CD1c-positive myeloid dendritic cell (primary cell): ENCODE data around the gene KIF12.

Experiments used
- DNase-seq: peaks from one replicate; pipeline ENCODE4 v3.0.0-alpha.2; 2016; ENCODE audit errors: extremely low spot score

KIF12 gene

DNA sequence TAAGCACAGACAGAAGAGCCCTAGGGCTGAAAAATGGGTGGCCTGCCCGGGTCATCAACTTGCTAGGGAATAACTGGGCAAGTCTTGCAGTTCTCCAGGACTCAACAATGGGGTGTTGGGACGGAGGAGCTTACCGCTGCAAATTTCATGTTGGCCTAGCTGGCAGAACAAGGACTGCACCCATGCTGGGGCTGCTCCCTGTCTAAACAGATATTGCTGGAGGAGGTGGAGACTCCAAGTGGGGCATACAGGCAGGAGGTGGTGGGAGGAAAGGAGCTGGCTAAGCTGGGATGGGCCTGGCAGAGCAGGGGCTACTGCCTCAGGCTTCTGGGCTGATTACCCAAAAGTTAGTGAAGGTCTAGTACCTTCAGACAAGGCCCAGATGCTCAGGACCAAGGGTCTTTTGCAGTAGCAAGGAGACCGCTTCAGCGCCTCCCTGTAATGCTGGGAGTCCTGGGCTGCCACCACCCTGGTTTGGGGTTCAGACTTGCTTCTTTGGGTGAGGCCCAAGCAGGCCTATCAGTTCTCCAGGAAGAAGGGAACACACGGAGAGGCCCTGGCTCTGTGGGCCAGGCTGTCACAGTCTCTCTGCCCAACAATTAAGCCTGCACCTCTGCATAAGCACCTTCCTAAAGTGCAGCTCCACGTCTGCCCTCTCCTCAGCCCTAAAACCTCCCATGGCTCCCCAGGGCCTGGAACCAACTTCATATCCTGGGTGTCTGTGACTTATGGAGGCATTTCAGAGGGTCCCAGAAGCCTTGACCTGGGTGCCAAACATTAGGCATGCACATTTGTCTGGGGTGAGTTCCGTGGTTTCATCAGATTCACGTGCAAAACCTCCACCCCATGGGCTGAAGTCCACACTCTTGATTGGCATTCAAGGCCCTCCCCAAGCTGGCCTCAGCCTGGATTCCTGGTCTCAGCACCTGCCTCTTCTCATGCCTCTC, 24.2 kb upstream of the KIF12 start:
- no peak for DNase-seq

DNA sequence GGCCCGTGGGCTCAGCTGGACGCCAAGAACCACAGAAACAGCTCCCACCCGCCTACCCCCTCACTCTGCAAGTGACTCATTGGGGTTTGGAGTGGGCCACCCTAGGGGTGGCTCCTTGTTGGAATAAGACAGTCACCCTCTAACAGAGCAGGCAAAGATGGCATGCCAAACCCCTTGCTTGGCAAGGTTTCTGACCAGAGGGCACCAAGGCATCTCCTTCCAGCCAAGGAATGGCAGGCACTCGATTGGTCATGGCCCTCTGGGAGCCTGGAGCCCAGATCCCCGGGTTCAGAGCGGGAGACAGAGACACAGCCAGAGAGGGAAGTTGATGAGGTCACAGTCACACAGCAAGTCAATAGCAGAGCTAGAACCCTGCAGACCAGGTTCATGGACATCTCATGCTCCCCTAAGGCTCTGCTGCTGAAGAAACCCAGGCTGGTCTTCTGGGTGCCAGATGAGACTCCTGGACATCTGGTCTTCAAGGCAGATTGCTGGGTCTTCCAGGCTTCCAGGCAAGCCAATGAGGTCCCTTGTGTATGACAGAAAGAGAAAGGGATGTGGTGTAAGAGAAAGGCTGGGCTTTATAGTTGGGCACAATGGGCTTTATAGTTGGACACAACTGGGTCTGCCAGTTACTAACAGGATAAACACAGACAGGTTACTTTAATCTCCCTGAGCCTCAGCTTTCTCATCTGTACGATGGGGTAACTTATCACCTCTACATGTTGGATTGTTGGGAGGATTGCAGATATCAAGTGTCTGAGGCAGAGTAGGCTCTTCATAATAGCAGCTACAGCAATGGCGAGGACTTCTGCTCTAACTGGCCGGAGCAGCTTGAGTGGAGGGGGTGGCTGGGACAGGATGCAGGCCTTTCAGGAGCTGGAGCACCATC, 23.3 kb upstream of the KIF12 start:
- no peak for DNase-seq

DNA sequence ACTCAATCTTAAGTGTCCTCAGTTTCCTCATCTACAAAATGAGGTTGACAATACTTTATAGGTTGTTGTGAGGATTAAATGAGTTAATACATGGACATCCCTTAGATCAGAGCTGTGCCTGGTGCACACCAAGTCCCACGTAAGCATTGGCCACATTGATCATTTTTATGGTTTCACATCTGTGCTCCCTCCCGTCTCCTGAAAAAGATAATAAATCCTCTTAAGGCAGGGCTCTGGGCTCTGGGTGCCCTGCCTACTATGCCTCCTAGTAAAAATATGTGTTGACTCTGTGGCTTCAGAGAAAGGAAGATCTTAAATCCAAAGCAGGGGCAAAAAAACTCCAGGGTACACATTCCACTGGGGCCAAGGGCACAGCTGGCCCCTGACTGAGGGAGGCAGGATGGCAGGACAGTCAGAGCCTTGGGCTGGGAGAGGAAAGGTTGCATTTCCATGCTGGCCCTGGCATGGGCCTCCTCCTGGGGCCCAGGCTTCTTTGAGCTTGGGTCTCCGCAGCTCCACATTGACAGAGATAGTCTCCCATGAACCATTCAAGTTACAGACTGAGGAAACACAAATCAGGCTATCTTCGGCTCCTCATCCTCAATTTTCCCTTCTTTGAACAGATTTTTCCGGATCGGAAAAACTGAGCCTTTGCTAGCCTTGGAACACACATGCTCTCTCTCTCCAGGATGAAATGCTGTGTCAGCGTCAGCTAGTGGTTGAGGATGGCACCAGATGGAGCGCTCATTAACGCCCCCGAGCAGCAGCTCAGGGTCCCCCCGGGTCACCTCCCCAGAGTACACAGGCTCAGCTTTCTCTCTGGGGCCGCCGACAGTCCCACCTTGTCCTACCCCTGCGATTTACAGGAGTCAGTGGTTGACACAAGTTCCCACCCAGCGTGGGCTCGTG, 22.4 kb upstream of the KIF12 start:
- DNase-seq, result no peak

DNA sequence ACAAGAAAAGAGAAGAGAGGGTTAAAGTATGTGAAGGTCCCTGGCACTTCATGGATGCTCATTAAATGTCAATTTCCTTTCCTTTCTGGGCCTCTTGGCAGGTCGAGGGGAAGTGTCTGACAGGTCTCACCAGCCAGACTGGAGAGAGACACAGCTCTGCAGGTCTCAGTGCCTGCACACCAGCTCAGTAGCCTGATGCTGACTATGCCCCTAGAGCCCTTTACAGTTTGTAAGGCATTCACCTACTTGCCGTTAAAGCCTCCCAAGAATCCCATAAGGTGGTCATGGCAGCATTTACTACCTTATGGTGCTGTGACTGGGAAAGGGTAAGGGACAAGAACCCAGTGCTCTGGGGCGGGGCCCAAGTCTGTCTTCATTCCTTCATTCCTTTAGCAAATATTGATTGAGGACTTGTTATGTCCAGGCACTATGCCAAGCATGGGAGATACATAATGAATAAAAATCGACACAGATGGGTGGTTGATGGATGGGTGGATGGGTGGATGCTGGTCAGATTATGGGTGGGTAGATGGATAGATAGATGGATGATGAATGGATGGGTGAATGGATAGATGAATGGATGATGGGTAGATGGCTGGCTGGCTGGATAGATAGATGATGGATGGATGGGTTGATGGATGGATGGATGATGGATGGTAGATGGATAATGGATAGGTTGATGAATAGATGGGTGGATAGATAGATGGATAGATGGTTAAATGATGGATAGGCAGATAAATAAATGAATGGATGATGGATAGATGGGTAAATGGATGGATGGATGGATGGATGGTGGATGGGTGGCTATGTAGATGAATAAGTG, 21.3 kb upstream of the KIF12 start:
- no peak for DNase-seq

DNA sequence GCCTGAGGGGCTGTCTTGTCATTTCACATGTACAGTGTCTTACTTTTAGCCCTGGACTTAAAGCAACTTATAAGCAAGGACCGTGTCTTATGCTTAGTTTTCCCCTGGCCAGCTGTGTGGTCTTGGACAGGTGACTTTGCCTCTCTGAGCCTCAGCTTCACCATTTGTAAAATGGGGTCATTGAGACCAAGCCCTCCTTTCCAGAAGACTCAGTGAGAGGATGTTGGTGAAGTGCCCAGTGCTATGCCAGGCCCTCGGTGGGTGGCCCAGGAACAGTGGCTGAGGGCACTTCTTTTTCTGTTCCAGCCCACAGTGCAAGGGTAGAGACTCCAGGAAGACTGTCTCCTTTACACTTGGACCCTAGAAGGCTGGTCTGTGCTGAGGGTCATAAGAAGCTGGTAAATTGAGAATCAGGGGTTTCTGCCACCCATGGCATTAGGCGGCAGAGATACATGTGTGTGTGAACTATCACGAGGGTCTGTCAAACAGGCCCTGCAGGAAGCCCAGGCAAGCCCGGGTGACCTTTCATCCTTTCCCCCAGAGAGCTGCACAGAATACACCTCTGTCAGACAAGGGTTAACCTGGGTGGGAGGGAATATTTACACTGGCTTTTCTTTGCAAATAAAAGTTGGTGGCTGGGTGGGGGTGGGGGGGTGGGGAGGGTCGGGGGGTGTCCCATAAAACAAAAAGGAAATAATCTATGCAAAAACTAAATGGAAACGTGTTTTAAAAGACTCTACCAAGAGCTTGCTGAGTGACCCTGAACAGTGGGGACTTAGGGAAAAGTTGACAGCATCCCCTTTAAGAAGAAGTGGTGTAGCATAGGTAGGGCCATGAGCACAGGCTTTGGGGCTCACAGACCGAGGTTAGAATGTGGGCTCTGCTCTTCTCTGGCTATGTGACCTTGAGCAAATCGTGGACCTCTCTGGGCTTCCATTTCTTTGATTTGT, 20.4 kb upstream of the KIF12 start:
- DNase-seq, result no peak

DNA sequence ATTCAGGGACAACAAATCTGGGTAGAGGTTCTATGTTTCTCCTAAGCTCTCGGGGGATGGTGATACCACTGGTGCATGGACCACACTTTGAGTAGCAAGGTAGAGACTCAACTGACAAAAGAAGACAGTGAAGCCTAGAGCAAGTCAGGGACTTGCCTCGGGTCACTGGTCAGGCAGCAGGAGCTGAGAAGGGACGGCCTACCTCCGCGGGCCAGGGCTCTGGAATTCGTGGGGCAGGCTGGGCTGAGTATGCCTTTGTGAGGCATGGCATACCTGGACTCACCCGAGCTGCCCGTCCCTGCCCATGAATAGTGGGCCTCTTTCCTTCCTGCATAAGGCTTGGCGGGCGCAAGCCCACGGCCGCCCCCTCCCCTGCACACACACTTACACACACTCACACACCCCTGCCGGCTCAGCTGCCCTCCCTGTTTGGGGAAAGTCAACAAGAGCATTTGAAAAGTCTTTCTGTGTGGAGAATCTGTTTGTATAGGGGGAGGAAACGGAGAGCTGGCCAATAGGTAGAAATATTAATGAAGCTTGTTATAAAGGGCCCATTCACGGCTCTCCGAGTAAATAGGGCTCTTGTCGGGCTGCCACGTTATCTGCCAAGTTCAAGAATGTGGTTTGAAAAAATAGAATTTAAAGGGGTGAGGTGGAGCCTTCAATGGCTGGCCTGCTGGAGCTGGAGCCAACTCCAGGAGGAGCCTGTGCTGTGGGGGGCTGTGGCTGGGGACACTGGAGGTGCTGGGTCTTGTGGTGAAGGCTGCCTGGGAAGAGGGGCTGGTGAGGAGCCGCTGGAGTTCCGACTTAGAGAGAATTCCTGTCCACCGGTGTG, 19.1 kb upstream of the KIF12 start:
- no peak for DNase-seq

DNA sequence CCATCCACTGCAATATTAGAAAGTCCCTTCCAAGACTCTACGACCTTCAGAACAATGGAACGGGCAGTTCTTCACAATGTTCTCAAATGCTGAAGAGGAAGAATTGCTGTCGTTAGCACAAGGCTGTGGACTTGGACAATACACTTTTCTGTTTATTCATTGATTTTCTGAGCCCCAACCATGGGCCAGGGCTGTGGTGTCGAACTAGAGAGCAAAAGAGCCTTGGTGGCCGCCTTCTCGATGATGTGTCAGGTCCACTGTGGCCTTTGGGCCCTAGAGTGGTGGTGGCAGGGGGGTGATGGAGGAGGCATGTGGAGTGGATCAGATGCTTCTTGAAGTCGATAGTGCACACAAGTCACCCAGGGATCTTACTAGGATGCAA, 18.5 kb upstream of the KIF12 start:
- no peak for DNase-seq

DNA sequence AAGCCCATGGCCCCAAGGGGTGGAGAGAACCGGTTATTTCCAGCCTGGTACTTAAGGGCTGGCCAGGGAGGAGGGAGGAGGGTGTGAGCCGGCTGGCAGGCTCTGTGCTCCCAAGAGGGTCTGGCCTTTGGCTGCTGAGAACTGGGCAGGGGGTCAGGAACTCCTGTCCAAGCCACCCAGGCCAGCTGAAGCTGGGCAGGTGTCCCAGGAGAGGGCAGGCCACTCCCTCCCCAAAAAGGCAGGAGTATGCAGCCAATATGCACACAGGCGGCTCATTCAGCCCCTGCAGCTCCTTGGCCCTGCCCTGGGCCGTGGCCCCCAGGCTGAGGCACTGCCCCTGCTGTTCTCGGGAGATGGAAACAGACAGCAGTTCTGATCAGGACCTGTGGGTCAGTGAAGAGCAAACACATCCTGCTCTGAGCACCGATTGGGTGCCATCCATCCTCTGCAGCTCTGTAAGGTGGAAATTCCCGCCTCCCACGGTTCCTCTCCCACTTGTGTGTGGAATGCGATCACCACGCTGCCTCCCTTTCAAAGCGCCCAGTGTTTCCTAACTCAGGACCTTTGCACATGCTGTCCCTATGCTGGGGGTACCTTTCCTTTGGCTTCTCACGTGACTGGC, 17.1 kb upstream of the KIF12 start:
- no peak for DNase-seq

DNA sequence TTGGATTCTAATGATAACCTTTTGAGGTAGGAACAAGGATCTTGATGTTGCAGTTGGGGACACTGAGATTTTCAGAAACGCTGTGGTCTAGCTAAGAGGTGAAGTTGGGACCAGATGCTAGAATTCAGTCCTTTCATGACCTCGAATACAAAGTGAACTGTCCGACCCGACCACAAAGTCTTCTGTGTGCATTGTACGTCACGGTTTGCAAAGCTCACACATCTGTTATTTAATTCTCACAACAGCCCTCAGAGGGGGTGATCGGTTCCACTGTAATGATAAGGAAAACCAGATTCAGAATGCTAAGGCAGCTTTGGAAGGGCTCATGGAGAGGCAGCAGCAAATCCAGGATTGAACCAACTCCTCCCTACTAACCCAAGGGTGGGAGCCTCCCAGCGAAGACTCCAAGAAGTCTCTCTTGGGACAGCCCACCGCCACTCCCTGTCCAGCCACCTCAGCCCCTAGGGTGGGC, 16.6 kb upstream of the KIF12 start:
- DNase-seq, result no peak

DNA sequence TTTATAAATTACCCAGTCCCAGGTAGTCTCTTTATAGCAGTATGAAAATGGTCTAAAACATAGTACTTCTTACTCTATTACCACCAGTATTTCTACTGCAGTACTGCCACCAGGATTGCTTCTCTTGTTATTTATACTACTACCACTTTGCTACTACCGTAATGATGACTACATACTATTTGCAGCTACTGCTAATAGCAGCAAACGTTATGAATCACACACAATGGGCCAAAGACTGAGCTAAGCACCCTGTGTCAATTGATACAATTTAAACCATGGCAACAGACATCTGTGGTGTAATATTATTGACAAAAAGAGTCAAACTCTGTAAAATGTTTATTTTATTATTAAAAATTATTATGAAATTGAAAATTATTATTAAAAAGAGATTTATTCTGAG, 15.3 kb upstream of the KIF12 start:
- DNase-seq, result no peak

DNA sequence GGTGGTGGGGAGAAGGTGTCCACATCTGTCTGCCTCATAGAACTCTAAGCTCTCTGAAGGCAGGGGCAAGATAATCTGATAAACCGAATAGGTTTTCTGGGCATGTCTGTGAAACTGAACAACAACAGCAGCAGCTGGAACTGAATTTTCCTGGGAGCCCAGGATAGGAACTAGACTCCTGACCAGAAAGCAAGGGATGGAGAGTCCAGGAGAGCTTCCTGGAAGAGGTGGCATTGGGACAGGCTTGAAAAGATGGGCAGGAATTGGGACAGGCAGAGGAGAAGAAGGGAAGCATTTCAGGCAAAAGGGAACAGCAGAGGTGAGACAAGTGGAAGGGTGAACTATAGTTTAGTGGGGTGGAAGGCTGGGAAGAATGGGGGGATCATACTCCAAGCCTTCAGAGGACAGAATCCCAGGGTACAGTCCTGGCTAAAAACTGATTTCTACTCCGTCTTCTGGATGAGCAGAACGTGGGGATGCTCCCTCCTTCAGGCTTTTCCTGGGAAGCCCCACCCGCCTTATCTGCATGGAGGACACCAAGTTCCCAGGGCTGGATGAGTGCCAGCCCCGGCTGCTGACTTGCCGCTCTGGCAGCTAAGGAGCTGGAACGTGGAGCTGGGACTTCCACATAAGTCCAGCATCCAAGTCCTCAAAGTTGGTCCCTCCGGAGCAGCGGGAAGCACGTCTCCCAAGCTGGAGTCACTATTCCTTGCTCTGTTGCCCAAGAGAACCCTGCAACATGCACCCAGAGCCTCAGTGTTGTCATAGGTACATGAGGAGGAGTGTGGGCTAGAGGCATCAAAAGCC, 13.9 kb upstream of the KIF12 start:
- no peak for DNase-seq

DNA sequence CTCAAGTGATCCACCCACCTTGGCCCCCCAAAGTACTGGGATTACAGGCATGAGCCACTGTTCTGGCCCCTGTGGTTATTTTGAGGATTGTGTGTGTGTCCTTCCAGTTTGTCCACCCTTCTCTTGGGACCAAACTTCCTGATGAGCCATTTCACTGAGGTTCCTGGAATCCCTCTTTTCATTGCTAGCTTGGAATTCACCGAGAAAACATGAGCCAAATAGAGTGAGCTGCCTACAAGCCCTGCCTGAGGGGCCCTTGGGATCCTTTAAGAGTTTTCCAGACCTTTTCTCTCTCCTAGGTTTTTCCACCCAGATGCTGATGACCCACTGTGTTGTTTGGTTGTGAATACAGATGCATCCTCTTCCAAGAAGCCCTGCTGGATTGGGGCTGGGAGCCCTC, 13.2 kb upstream of the KIF12 start:
- DNase-seq, result no peak

DNA sequence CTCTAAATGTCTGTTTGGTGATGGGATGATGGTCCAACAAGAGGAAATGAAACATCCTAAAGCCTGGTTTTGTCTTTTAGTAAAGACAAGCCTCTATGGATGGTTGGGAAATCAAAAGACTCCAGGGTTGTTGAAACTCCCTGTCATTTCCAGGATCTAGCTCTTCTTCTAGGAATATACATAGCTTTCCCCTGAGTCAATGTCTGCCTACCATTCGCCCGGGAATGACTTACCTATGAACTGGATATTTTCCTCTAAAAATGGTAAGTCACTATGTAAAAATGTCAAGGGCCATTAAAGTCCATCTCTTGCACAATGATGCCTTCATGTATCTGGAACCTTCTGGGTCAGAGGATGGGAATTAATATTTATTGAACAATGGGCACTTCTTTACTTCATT, 11.1 kb upstream of the KIF12 start:
- DNase-seq, result no peak

DNA sequence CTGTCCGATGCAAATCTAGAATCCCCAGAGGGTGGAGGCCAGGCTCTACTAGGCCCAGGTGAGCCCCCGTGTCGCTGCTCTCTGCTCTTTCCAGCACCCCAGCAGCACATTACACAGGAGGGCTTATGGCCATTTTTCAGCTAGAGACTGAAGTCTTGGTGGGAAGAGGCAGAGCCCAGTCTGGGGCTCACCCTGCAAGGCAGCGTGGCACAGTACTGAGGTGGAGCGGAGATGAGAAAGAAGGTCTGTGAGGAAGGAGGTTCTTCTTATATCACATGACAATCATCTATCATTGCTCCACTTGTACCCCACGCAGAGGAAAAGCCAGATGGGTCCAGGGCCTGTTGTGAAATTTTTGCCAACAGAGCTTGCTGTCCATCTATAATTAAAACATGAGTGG, 10.0 kb upstream of the KIF12 start:
- DNase-seq, result no peak

DNA sequence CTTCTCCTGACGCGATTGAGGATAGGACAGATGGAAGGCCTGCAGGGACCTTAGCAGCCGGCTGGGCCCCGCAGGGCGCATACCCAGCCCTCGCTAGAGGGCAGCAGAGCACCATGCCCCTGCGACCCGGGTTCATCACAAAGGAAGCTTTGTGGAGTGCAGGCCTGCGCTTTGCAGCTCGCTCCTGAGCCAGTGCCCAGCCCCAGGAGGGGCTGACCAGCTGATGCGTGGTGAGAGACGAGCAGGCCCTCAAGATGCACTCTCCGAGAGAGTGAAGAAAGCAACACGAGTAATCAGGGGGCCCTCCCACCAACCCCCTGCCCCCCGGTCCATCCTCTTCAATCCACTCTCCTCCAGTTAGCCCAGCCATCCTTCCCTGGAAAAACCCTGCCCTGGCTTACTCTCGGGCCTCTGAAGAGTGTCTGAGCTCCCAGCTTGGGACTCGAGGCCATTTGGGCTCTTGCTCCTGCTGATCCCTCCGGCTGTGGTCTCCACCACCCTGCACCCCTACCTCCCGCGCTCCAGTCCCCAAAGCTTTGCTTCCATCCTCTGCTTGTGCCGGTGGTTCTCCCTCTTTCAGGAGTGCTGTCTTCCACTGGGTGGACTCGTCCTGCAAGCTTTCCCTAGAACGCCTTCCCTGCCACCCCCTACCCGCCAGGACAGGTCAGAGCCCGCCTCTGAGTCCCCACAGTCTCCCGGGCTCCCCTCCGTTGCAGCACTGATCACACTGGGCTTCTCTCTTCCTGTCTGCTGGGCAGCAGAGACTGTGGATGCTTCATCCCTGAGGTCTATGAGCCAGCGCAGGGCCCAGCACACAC, 9.1 kb upstream of the KIF12 start:
- DNase-seq, result peak; percentile 56

DNA sequence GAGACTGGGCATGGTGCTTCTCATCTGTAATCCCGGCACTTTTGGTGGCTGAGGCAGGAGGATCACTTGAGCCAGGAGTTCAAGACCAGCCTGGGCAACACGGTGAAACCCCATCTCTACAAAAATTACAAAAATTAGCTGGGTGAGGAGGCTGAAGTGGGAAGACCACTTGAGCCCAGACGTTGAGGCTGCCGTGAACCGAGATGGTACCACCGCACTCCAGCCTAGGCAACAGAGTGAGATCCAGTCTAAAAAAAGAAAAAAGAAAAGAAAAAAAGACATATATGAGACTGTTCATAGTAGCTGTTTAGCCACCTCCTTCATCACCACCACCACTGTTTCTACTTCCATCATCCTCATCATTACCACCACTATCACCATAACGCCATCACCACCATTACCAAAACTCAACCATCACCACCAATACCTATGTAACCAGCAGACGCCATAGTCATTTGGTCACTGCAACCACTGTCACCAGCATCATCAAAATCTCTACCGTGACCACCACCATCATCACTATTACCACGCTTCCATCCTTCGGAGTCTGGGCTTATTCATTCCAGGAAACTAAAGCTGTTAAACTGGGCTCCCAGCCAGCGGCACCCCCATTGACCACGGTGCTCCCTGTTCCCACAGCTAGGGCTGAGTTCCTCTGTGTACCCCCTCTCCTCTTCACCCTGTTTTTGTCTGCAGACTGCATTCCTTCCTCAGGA, 8.4 kb upstream of the KIF12 start:
- no peak for DNase-seq
